Measurements from ENCODE around the gene LRRC7. TPM values are rescaled to one million over a fixed set of nuclear protein-coding genes. Genes with fewer than 3 reads are reported as not detected.

LRRC7 gene
- total and polyA plus RNA-seq, 4 donors = 6.1 TPM; not detected in 3

- H3K36me3 ChIP-seq (ENCODE audit: control insufficient read depth in 4 of 4, insufficient read depth in 4 of 4, low read length in 4 of 4) = no peaks in the 10 kb centered on the region
- H3K4me1 ChIP-seq (ENCODE audit: control insufficient read depth in 5 of 5, insufficient read depth in 5 of 5, low read length in 5 of 5) = peaks cover 0 to 21% (median 3%) of the 10 kb centered on the region in 5 donors
- H3K4me3 ChIP-seq = no peak overlapping the region
- H3K27ac ChIP-seq (ENCODE audit: low read depth in 1 of 2, low read length in 1 of 2) = no peak overlapping the region
- peaks cover 0 to 3% (median 0%) of the 10 kb centered on the region in 4 donors for H3K9me3 ChIP-seq (ENCODE audit: control insufficient read depth in 4 of 4, insufficient read depth in 3 of 4, low read length in 3 of 4)
- no peaks in the 10 kb centered on the region for H3K27me3 ChIP-seq (ENCODE audit: control insufficient read depth in 3 of 3, insufficient read depth in 3 of 3, low read length in 2 of 3)
- no peak overlapping the region for H3K9ac ChIP-seq (ENCODE audit: insufficient read depth in 1 of 2, low read length in 2 of 2)
- DNase-seq (no peak), ATAC-seq (ENCODE audit: insufficient read depth, low FRiP score) (no peak)
- no peak for TF ChIP-seq CTCF (IDR thresholded peaks at IDR 0.05; ENCODE audit: control extremely low read depth, extremely low read depth)
- WGBS, 2 donors = 71 to 74% methylated on average over 1 of the region's 1 CpG
Observed at GRCh38 chr1:70077066-70077465, 509.3 kb downstream of the LRRC7 start.

- H3K4me1 ChIP-seq (ENCODE audit: control insufficient read depth in 5 of 5, insufficient read depth in 5 of 5, low read length in 5 of 5) = no peaks in the 10 kb centered on the region
- no peak for ATAC-seq (ENCODE audit: insufficient read depth, low FRiP score)
- peaks cover 0 to 4% (median 2%) of the 10 kb centered on the region in 4 donors for H3K9me3 ChIP-seq (ENCODE audit: control insufficient read depth in 4 of 4, insufficient read depth in 3 of 4, low read length in 3 of 4)
- DNase-seq = no peak
- 82 to 87% methylated on average over 2 of the region's 2 CpGs for WGBS, 2 donors
- no peak overlapping the region for H3K4me3 ChIP-seq
- no peaks in the 10 kb centered on the region for H3K36me3 ChIP-seq (ENCODE audit: control insufficient read depth in 4 of 4, insufficient read depth in 4 of 4, low read length in 4 of 4)
- H3K27me3 ChIP-seq (ENCODE audit: control insufficient read depth in 3 of 3, insufficient read depth in 3 of 3, low read length in 2 of 3) = no peaks in the 10 kb centered on the region
- no peak for TF ChIP-seq CTCF (IDR thresholded peaks at IDR 0.05; ENCODE audit: control extremely low read depth, extremely low read depth)
- no peak overlapping the region for H3K9ac ChIP-seq (ENCODE audit: insufficient read depth in 1 of 2, low read length in 2 of 2)
- no peak overlapping the region for H3K27ac ChIP-seq (ENCODE audit: low read depth in 1 of 2, low read length in 1 of 2)
Observed at GRCh38 chr1:70079546-70079945, 511.8 kb downstream of the LRRC7 start.

- Histone ChIP-seq H3K27me3 (ENCODE audit: control insufficient read depth in 3 of 3, insufficient read depth in 3 of 3, low read length in 2 of 3) (no peaks in the 10 kb centered on the region), H3K4me1 (ENCODE audit: control insufficient read depth in 5 of 5, insufficient read depth in 5 of 5, low read length in 5 of 5) (no peaks in the 10 kb centered on the region), H3K9ac (ENCODE audit: insufficient read depth in 1 of 2, low read length in 2 of 2) (no peak overlapping the region), H3K27ac (ENCODE audit: low read depth in 1 of 2, low read length in 1 of 2) (no peak overlapping the region), H3K4me3 (no peak overlapping the region), H3K9me3 (ENCODE audit: control insufficient read depth in 4 of 4, insufficient read depth in 3 of 4, low read length in 3 of 4) (peaks cover 0 to 4% (median 2%) of the 10 kb centered on the region in 4 donors), H3K36me3 (ENCODE audit: control insufficient read depth in 4 of 4, insufficient read depth in 4 of 4, low read length in 4 of 4) (no peaks in the 10 kb centered on the region)
- ATAC-seq (ENCODE audit: insufficient read depth, low FRiP score) (no peak), DNase-seq (no peak)
- no peak for TF ChIP-seq CTCF (IDR thresholded peaks at IDR 0.05; ENCODE audit: control extremely low read depth, extremely low read depth)
- WGBS, 2 donors = 40 to 55% methylated on average over 3 of the region's 3 CpGs
Observed at GRCh38 chr1:70083519-70083918, 515.8 kb downstream of the LRRC7 start.

GRCh38 chr1:70084314-70084915 is 516.7 kb downstream of the LRRC7 start:
- 47 to 50% methylated on average over 1 of the region's 1 CpG for WGBS, 2 donors
- TF ChIP-seq CTCF (IDR thresholded peaks at IDR 0.05; ENCODE audit: control extremely low read depth, extremely low read depth) = no peak

More at GRCh38 chr1:70084314-70084915, 516.7 kb downstream of the LRRC7 start:
- Histone ChIP-seq H3K36me3 (ENCODE audit: control insufficient read depth in 4 of 4, insufficient read depth in 4 of 4, low read length in 4 of 4) (no peaks in the 10 kb centered on the region), H3K27ac (ENCODE audit: low read depth in 1 of 2, low read length in 1 of 2) (no peak overlapping the region), H3K9me3 (ENCODE audit: control insufficient read depth in 4 of 4, insufficient read depth in 3 of 4, low read length in 3 of 4) (peaks cover 0 to 4% (median 2%) of the 10 kb centered on the region in 4 donors), H3K4me3 (no peak overlapping the region), H3K4me1 (ENCODE audit: control insufficient read depth in 5 of 5, insufficient read depth in 5 of 5, low read length in 5 of 5) (no peaks in the 10 kb centered on the region), H3K9ac (ENCODE audit: insufficient read depth in 1 of 2, low read length in 2 of 2) (no peak overlapping the region), H3K27me3 (ENCODE audit: control insufficient read depth in 3 of 3, insufficient read depth in 3 of 3, low read length in 2 of 3) (no peaks in the 10 kb centered on the region)
- DNase-seq (no peak), ATAC-seq (ENCODE audit: insufficient read depth, low FRiP score) (no peak)

All from lung (tissue), 12 donors.